Measurements from ENCODE around the gene HCFC1. TPM values are rescaled to one million over a fixed set of nuclear protein-coding genes. Genes with fewer than 3 reads are reported as not detected.

Gene HCFC1
- total and polyA plus RNA-seq, 9 of the 15 experiments (the other 6 are each of a cell fraction or from before 2014, with no cell fraction given) = 2.8 to 133 (median 17.1) TPM

DNA sequence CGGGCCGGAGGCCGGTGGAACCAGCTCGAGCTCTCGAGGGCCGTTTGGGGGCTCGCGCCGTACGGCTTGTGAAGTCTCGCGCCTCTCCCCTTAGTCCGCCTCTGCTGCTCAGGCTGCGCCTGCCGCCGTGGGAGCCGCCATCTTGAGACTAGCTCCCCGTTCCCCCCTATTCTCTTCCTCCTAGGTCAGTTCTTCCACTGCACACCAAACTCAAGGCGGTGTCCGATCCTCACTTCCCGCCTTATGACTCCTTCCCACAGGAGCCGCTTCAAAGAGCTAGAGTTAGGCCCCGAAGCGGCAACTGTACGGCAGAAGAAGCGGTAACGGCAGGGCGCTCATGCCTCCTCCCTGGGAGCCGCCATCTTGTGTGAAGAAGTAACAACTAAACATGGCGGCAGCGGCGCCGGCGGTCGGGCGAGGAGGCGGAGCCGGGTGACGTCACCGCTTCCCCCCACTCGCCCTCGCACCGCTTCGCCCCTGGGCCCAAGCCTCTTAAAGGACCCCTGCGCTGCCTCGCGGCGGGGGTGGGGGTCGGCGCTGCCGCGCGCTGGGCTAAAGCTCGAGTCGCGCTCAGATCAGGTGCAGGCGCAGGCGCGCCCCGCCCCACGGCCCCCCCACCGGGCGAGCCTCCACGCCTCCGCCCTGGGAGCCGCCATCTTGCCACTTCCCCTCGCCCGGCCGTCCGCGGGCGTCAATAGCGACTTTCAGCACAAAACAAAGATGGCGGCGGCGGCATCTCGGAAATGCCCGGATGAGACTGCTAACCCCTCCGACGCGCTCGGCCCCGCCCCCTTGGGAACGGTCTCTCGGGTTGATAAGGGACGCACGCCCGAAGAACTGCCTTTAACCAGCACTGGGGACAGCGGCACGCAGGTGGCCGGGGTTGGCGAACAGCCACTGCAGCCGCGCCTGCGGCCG is at the start of gene HCFC1 (continued):
- TF ChIP-seq, protein P1, sequence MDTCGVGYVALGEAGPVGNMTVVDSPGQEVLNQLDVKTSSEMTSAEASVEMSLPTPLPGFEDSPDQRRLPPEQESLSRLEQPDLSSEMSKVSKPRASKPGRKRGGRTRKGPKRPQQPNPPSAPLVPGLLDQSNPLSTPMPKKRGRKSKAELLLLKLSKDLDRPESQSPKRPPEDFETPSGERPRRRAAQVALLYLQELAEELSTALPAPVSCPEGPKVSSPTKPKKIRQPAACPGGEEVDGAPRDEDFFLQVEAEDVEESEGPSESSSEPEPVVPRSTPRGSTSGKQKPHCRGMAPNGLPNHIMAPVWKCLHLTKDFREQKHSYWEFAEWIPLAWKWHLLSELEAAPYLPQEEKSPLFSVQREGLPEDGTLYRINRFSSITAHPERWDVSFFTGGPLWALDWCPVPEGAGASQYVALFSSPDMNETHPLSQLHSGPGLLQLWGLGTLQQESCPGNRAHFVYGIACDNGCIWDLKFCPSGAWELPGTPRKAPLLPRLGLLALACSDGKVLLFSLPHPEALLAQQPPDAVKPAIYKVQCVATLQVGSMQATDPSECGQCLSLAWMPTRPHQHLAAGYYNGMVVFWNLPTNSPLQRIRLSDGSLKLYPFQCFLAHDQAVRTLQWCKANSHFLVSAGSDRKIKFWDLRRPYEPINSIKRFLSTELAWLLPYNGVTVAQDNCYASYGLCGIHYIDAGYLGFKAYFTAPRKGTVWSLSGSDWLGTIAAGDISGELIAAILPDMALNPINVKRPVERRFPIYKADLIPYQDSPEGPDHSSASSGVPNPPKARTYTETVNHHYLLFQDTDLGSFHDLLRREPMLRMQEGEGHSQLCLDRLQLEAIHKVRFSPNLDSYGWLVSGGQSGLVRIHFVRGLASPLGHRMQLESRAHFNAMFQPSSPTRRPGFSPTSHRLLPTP (IDR thresholded peaks at IDR 0.05; ENCODE audit: borderline replicate concordance, extremely low read depth, insufficient read length) = no peak
- peak in 2 of 3 experiments; percentile 16 to 88; a peak in 2 of 6 replicates for TF ChIP-seq ZBTB11 (CRISPR knock-in tag; IDR thresholded peaks at IDR 0.05)
- no peak for TF ChIP-seq HNRNPLL (IDR thresholded peaks at IDR 0.05; ENCODE audit: low read depth, low read length, poor library complexity, severe bottlenecking)
- TF ChIP-seq, protein P2, sequence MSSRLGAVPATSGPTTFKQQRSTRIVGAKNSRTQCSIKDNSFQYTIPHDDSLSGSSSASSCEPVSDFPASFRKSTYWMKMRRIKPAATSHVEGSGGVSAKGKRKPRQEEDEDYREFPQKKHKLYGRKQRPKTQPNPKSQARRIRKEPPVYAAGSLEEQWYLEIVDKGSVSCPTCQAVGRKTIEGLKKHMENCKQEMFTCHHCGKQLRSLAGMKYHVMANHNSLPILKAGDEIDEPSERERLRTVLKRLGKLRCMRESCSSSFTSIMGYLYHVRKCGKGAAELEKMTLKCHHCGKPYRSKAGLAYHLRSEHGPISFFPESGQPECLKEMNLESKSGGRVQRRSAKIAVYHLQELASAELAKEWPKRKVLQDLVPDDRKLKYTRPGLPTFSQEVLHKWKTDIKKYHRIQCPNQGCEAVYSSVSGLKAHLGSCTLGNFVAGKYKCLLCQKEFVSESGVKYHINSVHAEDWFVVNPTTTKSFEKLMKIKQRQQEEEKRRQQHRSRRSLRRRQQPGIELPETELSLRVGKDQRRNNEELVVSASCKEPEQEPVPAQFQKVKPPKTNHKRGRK (tag; IDR thresholded peaks at IDR 0.05) = no peak
- peak; percentile 29; the same call in 1 of the 2 replicates for TF ChIP-seq ELF4 (CRISPR knock-in tag; IDR thresholded peaks at IDR 0.05)
- peak in 1 of 2 experiments; percentile 74; a peak in 2 of 4 replicates for TF ChIP-seq HDAC1 (IDR thresholded peaks at IDR 0.05)
- TF ChIP-seq RBM22 (IDR thresholded peaks at IDR 0.05; ENCODE audit: low read depth, low read length, poor library complexity, severe bottlenecking) = peak; percentile 75
- TF ChIP-seq, protein P3, sequence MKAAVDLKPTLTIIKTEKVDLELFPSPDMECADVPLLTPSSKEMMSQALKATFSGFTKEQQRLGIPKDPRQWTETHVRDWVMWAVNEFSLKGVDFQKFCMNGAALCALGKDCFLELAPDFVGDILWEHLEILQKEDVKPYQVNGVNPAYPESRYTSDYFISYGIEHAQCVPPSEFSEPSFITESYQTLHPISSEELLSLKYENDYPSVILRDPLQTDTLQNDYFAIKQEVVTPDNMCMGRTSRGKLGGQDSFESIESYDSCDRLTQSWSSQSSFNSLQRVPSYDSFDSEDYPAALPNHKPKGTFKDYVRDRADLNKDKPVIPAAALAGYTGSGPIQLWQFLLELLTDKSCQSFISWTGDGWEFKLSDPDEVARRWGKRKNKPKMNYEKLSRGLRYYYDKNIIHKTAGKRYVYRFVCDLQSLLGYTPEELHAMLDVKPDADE (conservative IDR thresholded peaks at IDR 0.05; ENCODE audit: control insufficient read depth, low read depth, low read length) = peak; percentile 76; the same call in 1 of the 2 replicates
- peak; percentile 11 for TF ChIP-seq PCBP1 (IDR thresholded peaks at IDR 0.05; ENCODE audit: low read depth, low read length, poor library complexity, severe bottlenecking)
- no peak for TF ChIP-seq TEAD2 (tag; IDR thresholded peaks at IDR 0.05)
- TF ChIP-seq RCOR1 (IDR thresholded peaks at IDR 0.05; ENCODE audit: borderline replicate concordance in 1 of 2, low read depth in 2 of 2, low read length in 2 of 2) = no peak
